Measurements from ENCODE around the gene PSMF1.

PSMF1 gene

GRCh38 chr20:1105599-1106194, 12.7 kb upstream of the PSMF1 start:
- Histone ChIP-seq H3K27ac (ENCODE audit: low read length) (no peak overlapping the region), H4K20me1 (ENCODE audit: insufficient read depth, low read length) (no peaks in the 10 kb centered on the region), H2AFZ (ENCODE audit: low read length) (no peak overlapping the region), H3F3A (ENCODE audit: insufficient read depth, low read length) (no peaks in the 10 kb centered on the region), H3K27me3 (replicated peaks; ENCODE audit: insufficient read depth, low read length) (no peaks in the 10 kb centered on the region), H3K36me3 (replicated peaks; ENCODE audit: insufficient read depth, low read length) (no peaks in the 10 kb centered on the region), H3K79me2 (ENCODE audit: low read length) (no peaks in the 10 kb centered on the region), H3K9me3 (replicated peaks; ENCODE audit: insufficient read depth, low read length) (no peaks in the 10 kb centered on the region; the same call in 1 of the 2 replicates), H3K9me2 (replicated peaks; ENCODE audit: insufficient read depth, low read length) (no peaks in the 10 kb centered on the region), H3K4me3 (ENCODE audit: low read length) (no peak overlapping the region), H3K4me2 (ENCODE audit: low read depth, low read length) (no peak overlapping the region), H3K9ac (ENCODE audit: low read length) (no peak overlapping the region), H3K4me1 (ENCODE audit: low read length) (no peaks in the 10 kb centered on the region)
- TF ChIP-seq EZH2 (optimal IDR thresholded peaks at IDR 0.05; ENCODE audit: low read depth, low read length) (no peak), EZH2phosphoT487 (IDR thresholded peaks at IDR 0.05; ENCODE audit: low read length) (no peak), CTCF (IDR thresholded peaks at IDR 0.05; ENCODE audit: low read length) (no peak)
- no peak for DNase-seq

GRCh38 chr20:1107176-1107575, 11.2 kb upstream of the PSMF1 start:
- H3K36me3 ChIP-seq (replicated peaks; ENCODE audit: insufficient read depth, low read length) = no peaks in the 10 kb centered on the region
- H3K4me2 ChIP-seq (ENCODE audit: low read depth, low read length) = no peak overlapping the region
- H3K9ac ChIP-seq (ENCODE audit: low read length) = no peak overlapping the region
- no peaks in the 10 kb centered on the region for H4K20me1 ChIP-seq (ENCODE audit: insufficient read depth, low read length)
- DNase-seq = no peak
- H2AFZ ChIP-seq (ENCODE audit: low read length) = no peak overlapping the region
- no peaks in the 10 kb centered on the region for H3K4me1 ChIP-seq (ENCODE audit: low read length)
- H3F3A ChIP-seq (ENCODE audit: insufficient read depth, low read length) = no peaks in the 10 kb centered on the region
- H3K9me3 ChIP-seq (replicated peaks; ENCODE audit: insufficient read depth, low read length) = no peaks in the 10 kb centered on the region
- H3K79me2 ChIP-seq (ENCODE audit: low read length) = no peaks in the 10 kb centered on the region
- no peaks in the 10 kb centered on the region for H3K27me3 ChIP-seq (replicated peaks; ENCODE audit: insufficient read depth, low read length)
- H3K4me3 ChIP-seq (ENCODE audit: low read length) = no peak overlapping the region
- no peak overlapping the region for H3K27ac ChIP-seq (ENCODE audit: low read length)
- TF ChIP-seq EZH2phosphoT487 (IDR thresholded peaks at IDR 0.05; ENCODE audit: low read length) (no peak), EZH2 (optimal IDR thresholded peaks at IDR 0.05; ENCODE audit: low read depth, low read length) (no peak), CTCF (IDR thresholded peaks at IDR 0.05; ENCODE audit: low read length) (no peak)
- H3K9me2 ChIP-seq (replicated peaks; ENCODE audit: insufficient read depth, low read length) = no peaks in the 10 kb centered on the region

GRCh38 chr20:1108437-1108920, 9.9 kb upstream of the PSMF1 start:
- peak; percentile 60 for DNase-seq
- H2AFZ ChIP-seq (ENCODE audit: low read length) = no peak overlapping the region
- H3K27ac ChIP-seq (ENCODE audit: low read length) = no peak overlapping the region

More at GRCh38 chr20:1108437-1108920, 9.9 kb upstream of the PSMF1 start:
- Histone ChIP-seq H3K9me2 (replicated peaks; ENCODE audit: insufficient read depth, low read length) (no peaks in the 10 kb centered on the region), H3K27me3 (replicated peaks; ENCODE audit: insufficient read depth, low read length) (no peaks in the 10 kb centered on the region), H3K9me3 (replicated peaks; ENCODE audit: insufficient read depth, low read length) (no peaks in the 10 kb centered on the region), H3K9ac (ENCODE audit: low read length) (no peak overlapping the region), H3K79me2 (ENCODE audit: low read length) (no peaks in the 10 kb centered on the region), H3K4me2 (ENCODE audit: low read depth, low read length) (no peak overlapping the region), H3F3A (ENCODE audit: insufficient read depth, low read length) (no peaks in the 10 kb centered on the region), H3K36me3 (replicated peaks; ENCODE audit: insufficient read depth, low read length) (no peaks in the 10 kb centered on the region), H3K4me1 (ENCODE audit: low read length) (no peaks in the 10 kb centered on the region), H3K4me3 (ENCODE audit: low read length) (no peak overlapping the region), H4K20me1 (ENCODE audit: insufficient read depth, low read length) (no peaks in the 10 kb centered on the region)
- TF ChIP-seq EZH2phosphoT487 (IDR thresholded peaks at IDR 0.05; ENCODE audit: low read length) = no peak
- peak; percentile 86 for TF ChIP-seq CTCF (IDR thresholded peaks at IDR 0.05; ENCODE audit: low read length)
- no peak for TF ChIP-seq EZH2 (optimal IDR thresholded peaks at IDR 0.05; ENCODE audit: low read depth, low read length)

Measured in MM.1S (cell line).